Panc1 (cell line): ENCODE measurements around the gene DGCR2. TPM values are rescaled to one million over a fixed set of nuclear protein-coding genes. Genes with fewer than 3 reads are reported as not detected.
A peak's percentile ranks its signal among the peaks of the same experiment; 100 is the strongest.

ENCODE experiments used
- ATAC-seq: fragments of 200-7000 bp; cut with Tn5 transposase; 2 replicates; pipeline ENCODE4 v1.9.1; 2020; ENCODE audit warnings: mild to moderate bottlenecking, moderate library complexity
- BruUV-seq: library from RNA; stranded (reverse); fragments of 400-500 nt; replicated peaks from 2 replicates; lab custom pipeline; 2021; lab: Mats Ljungman, UMichigan
- CTCF ChIA-PET: fragments of 300-600 bp; sonication (Branson Sonifier 250); formaldehyde crosslinking; loops from one replicate; lab custom pipeline; 2022; ENCODE audit warnings: antibody characterized with exemption; lab: Charles Lee
- POLR2A ChIA-PET: fragments of 300-600 bp; sonication (Branson Sonifier 250); formaldehyde crosslinking; loops from one replicate; lab custom pipeline; 2022; ENCODE audit warnings: antibody characterized with exemption; lab: Charles Lee
- DNase-seq: peaks from one replicate; pipeline ENCODE4 v3.0.0-alpha.2; 2010; ENCODE audit warnings: low read depth, low spot score
- H3K27ac ChIP-seq: 2 replicates; pipeline ENCODE4 v1.5.1; 2011; ENCODE audit warnings: mild to moderate bottlenecking, low read length, inconsistent platforms
- H3K27me3 ChIP-seq: fragments of 200-500 bp; sonication (Bioruptor generic); 2 replicates; pipeline ENCODE4 v1.6.0; 2014; ENCODE audit warnings: low read length, inconsistent platforms; ENCODE audit not compliant: control insufficient read depth, insufficient read depth
- H3K36me3 ChIP-seq: fragments of 200-500 bp; sonication (Bioruptor generic); 2 replicates; pipeline ENCODE4 v1.5.1; 2014; ENCODE audit warnings: inconsistent platforms, mild to moderate bottlenecking, low read length, moderate library complexity; ENCODE audit not compliant: control insufficient read depth, insufficient read depth
- H3K4me1 ChIP-seq: 2 replicates; pipeline ENCODE4 v1.5.1; 2011; ENCODE audit warnings: inconsistent platforms, mild to moderate bottlenecking, low read length, moderate library complexity; ENCODE audit not compliant: control insufficient read depth, insufficient read depth
- H3K4me3 ChIP-seq, 2 experiments: 2 replicates each; pipeline ENCODE4 v1.5.1; 2011 to 2012; ENCODE audit warnings: low read depth in 2 of 2, low read length in 2 of 2, mild to moderate bottlenecking in 2 of 2, inconsistent platforms in 1 of 2, moderate library complexity in 1 of 2
- H3K9me3 ChIP-seq: fragments of 200-500 bp; sonication (Bioruptor generic); 2 replicates; pipeline ENCODE4 v1.5.1; 2014; ENCODE audit warnings: low read depth, mild to moderate bottlenecking, inconsistent platforms, low read length, moderate library complexity; ENCODE audit not compliant: control insufficient read depth, insufficient read depth
- POLR2AphosphoS5 ChIP-seq: IDR thresholded peaks from 2 replicates; pipeline ENCODE4 v1.6.1; 2012; ENCODE audit warnings: mild to moderate bottlenecking, low read depth, low read length, moderate library complexity
- SIN3A ChIP-seq: IDR thresholded peaks from 2 replicates; pipeline ENCODE4 v1.6.1; 2012; ENCODE audit warnings: low read depth, mild to moderate bottlenecking, low read length, moderate library complexity, borderline replicate concordance; ENCODE audit not compliant: insufficient read depth
- TCF7L2 ChIP-seq: IDR thresholded peaks from 2 replicates; pipeline ENCODE4 v1.6.1; 2011; ENCODE audit warnings: mild to moderate bottlenecking, low read depth, low read length, inconsistent platforms
- in situ Hi-C: cut with HindIII; loops from 2 replicates; pipeline ENCODE4 v1.10.0; 2016; ENCODE audit warnings: low sequenced_read_pairs, low pct_unique_long_range_greater_than_20kb
- intact Hi-C: fragments of 100-400 bp; cut with micrococcal nuclease; formaldehyde crosslinking; loops from one replicate; pipeline ENCODE4 v1.10.0; 2022; ENCODE audit not compliant: unreplicated experiment
- total RNA-seq: library from RNA; stranded (reverse); gene quantifications from one replicate; pipeline ENCODE4 v1.2.1, GENCODE V29; 2021; ENCODE audit not compliant: unreplicated experiment
- TF ChIP-seq, protein P1 (sequence below): fragments of 450-650 bp; IDR thresholded peaks from 2 replicates; pipeline ENCODE4 v1.5.1; 2017; ENCODE audit warnings: mild to moderate bottlenecking
- TF ChIP-seq, protein P2 (sequence below), 2 experiments: IDR thresholded peaks; 2 replicates each; pipeline ENCODE4 v1.6.1; 2011 to 2012; ENCODE audit warnings: low read depth in 2 of 2, control low read depth in 1 of 2, low read length in 1 of 2, mild to moderate bottlenecking in 1 of 2, moderate library complexity in 1 of 2; ENCODE audit not compliant: insufficient read depth in 1 of 2

The DGCR2 gene
- total RNA-seq, 1 experiment from 2014 or later: 35.1 TPM

DNA sequence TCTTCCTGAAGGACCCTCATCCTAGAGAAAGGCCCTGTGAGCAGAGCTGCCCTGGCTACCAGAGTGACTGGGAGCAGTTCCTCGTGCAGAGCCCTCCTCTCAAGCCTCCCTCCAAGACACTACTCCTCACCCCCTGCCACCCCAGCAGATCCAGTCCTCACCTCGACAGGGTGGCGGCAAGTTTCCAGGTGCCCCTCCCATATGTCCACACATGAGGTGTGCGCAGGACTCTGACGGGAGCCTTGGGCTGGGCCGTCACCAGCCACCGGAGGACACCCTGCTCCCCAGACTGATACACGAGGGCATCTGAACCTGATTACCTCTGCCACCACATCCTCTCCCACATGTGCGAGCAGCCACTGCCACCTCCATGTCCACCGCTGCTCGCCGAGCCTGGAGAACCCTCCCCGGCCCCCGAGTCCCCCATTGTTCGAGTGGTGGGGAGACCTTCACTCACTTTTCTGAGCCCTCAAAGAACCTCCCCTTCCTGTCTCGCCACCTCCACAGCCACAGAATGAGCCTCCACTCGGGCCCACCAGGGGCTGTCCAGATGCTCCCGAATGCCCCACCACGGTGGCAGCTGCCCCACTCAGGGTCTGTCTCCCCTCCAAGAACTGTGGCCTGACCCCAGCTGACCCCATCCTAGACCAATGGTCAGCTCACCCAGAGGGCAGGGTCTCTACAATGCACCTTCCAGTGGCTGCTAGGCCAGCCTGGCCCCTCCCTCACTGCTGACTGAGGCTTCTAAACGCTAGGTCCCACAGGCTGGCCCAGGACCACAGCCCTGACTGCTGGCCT, 62.5 kb downstream of the DGCR2 start:
- ATAC-seq (no peak), DNase-seq (no peak)
- H3K27ac ChIP-seq: no peak overlapping the region
- no peak overlapping the region for H3K4me3 ChIP-seq
- BruUV-seq: no TSS peak
- H3K9me3 ChIP-seq: no peaks in the 10 kb centered on the region
- H3K36me3 ChIP-seq: no peaks in the 10 kb centered on the region
- CTCF ChIA-PET: no interaction called here
- H3K4me1 ChIP-seq: no peaks in the 10 kb centered on the region
- in situ Hi-C loops (no loop called here), intact Hi-C loops (no loop called here)
- no peak for TF ChIP-seq TCF7L2
- TF ChIP-seq SIN3A: no peak
- no peak for TF ChIP-seq POLR2AphosphoS5
- TF ChIP-seq, protein P1, sequence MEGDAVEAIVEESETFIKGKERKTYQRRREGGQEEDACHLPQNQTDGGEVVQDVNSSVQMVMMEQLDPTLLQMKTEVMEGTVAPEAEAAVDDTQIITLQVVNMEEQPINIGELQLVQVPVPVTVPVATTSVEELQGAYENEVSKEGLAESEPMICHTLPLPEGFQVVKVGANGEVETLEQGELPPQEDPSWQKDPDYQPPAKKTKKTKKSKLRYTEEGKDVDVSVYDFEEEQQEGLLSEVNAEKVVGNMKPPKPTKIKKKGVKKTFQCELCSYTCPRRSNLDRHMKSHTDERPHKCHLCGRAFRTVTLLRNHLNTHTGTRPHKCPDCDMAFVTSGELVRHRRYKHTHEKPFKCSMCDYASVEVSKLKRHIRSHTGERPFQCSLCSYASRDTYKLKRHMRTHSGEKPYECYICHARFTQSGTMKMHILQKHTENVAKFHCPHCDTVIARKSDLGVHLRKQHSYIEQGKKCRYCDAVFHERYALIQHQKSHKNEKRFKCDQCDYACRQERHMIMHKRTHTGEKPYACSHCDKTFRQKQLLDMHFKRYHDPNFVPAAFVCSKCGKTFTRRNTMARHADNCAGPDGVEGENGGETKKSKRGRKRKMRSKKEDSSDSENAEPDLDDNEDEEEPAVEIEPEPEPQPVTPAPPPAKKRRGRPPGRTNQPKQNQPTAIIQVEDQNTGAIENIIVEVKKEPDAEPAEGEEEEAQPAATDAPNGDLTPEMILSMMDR: no peak
- TF ChIP-seq, protein P2, sequence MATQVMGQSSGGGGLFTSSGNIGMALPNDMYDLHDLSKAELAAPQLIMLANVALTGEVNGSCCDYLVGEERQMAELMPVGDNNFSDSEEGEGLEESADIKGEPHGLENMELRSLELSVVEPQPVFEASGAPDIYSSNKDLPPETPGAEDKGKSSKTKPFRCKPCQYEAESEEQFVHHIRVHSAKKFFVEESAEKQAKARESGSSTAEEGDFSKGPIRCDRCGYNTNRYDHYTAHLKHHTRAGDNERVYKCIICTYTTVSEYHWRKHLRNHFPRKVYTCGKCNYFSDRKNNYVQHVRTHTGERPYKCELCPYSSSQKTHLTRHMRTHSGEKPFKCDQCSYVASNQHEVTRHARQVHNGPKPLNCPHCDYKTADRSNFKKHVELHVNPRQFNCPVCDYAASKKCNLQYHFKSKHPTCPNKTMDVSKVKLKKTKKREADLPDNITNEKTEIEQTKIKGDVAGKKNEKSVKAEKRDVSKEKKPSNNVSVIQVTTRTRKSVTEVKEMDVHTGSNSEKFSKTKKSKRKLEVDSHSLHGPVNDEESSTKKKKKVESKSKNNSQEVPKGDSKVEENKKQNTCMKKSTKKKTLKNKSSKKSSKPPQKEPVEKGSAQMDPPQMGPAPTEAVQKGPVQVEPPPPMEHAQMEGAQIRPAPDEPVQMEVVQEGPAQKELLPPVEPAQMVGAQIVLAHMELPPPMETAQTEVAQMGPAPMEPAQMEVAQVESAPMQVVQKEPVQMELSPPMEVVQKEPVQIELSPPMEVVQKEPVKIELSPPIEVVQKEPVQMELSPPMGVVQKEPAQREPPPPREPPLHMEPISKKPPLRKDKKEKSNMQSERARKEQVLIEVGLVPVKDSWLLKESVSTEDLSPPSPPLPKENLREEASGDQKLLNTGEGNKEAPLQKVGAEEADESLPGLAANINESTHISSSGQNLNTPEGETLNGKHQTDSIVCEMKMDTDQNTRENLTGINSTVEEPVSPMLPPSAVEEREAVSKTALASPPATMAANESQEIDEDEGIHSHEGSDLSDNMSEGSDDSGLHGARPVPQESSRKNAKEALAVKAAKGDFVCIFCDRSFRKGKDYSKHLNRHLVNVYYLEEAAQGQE (IDR thresholded peaks at IDR 0.05; ENCODE audit: insufficient read depth in 1 of 2, low read depth in 2 of 2, low read length in 1 of 2): no peak
- POLR2A ChIA-PET: no interaction called here
- no peaks in the 10 kb centered on the region for H3K27me3 ChIP-seq

DNA sequence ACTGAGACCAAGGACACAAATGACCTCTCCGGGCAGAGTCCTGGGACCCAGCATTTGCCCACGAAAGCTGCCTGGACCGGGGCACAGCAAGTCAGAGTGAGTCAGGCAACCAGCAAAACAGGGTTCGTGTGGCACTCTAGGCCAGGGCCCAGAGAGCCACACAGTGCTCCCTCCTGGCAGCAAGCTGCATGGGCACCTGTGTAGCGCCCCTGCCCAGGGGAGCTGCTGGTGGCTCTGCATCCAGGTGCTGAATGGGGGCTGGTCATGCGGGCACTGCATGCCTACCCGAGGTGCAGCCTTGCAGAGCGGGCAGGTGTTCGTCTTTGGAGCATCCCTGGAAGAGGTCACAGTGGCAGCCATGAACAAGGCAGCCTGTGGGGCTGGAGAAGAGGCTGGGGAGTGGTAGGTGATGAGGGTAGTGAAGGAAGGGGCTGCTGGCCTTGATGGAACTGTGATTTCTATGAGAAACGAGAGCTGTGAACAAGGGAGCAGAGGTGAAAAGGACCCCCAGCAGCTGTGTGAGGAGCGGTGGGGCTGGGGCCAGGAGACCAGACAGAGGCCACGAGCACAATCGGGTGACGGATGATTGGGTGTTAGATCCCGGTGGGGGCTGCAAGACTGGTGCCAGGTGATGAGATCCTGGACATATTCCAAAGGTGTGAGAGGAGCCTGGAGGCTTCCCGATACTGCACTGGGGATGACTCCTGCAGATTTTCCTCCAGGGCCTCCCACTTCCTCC, 63.3 kb downstream of the DGCR2 start:
- no peaks in the 10 kb centered on the region for H3K36me3 ChIP-seq
- intact Hi-C loops: no loop called here
- H3K27me3 ChIP-seq: no peaks in the 10 kb centered on the region
- no TSS peak for BruUV-seq
- DNase-seq (no peak), ATAC-seq (0 out of 2 replicates have a peak, but pooled peaks have one; percentile 58)
- H3K27ac ChIP-seq: no peak overlapping the region
- ChIA-PET CTCF (no interaction called here), POLR2A (no interaction called here)
- no peak overlapping the region for H3K4me3 ChIP-seq
- no peaks in the 10 kb centered on the region for H3K9me3 ChIP-seq
- in situ Hi-C loops: no loop called here
- no peak for TF ChIP-seq POLR2AphosphoS5
- TF ChIP-seq SIN3A: no peak
- H3K4me1 ChIP-seq: no peaks in the 10 kb centered on the region
